Endothelial cell of umbilical vein (primary cell): ENCODE measurements around the gene SDC3. TPM values are rescaled to one million over a fixed set of nuclear protein-coding genes. Genes with fewer than 3 reads are reported as not detected.

Experiments used
- BruUV-seq: library from RNA; stranded (reverse); fragments of 400-500 nt; replicated peaks from 2 replicates; lab custom pipeline; 2021; lab: Mats Ljungman, UMichigan
- CTCF ChIA-PET: fragments of 300-600, 350-600 bp; sonication (Branson Sonifier 250); formaldehyde crosslinking; loops from one replicate; lab custom pipeline; 2021; ENCODE audit warnings: antibody characterized with exemption, inconsistent platforms; lab: Charles Lee
- POLR2A ChIA-PET: fragments of 300-600, 350-600 bp; sonication (Branson Sonifier 250); formaldehyde crosslinking; loops from one replicate; lab custom pipeline; 2021; ENCODE audit warnings: antibody characterized with exemption, inconsistent platforms; lab: Charles Lee
- DNase-seq: peaks from one replicate; pipeline ENCODE4 v3.0.0-alpha.2; 2011; ENCODE audit warnings: low read depth, low spot score
- FAIRE-seq: peaks from 2 replicates; lab custom pipeline; 2011; peaks lifted over from hg19 to GRCh38; lab: Jason Lieb, UNC
- H2AFZ ChIP-seq: 2 replicates; pipeline ENCODE4 v1.6.0; 2012; ENCODE audit warnings: low read depth, low read length, control low read depth, inconsistent platforms
- H3K27ac ChIP-seq: 2 replicates; pipeline ENCODE4 v1.5.1; 2011; ENCODE audit warnings: low read depth, mild to moderate bottlenecking, control low read depth, low read length, moderate library complexity; ENCODE audit not compliant: insufficient read depth
- H3K27me3 ChIP-seq, 2 experiments: 2 replicates each; pipeline versions ENCODE4 v1.6.0 to v1.6.1; 2011; ENCODE audit warnings: low read length in 2 of 2, mixed read lengths in 1 of 2; ENCODE audit not compliant: control insufficient read depth in 2 of 2, insufficient read depth in 2 of 2
- H3K36me3 ChIP-seq, 2 experiments: 2 replicates in 1 of 2; 3 replicates in 1 of 2; pipeline ENCODE4 v1.5.1; 2011; ENCODE audit warnings: low read length in 2 of 2, mild to moderate bottlenecking in 1 of 2, moderate library complexity in 1 of 2; ENCODE audit not compliant: control insufficient read depth in 2 of 2, insufficient read depth in 2 of 2; ENCODE audit errors: extremely low read depth in 1 of 2
- H3K4me1 ChIP-seq: 3 replicates; pipeline ENCODE4 v1.5.1; 2011; ENCODE audit warnings: mild to moderate bottlenecking, low read length; ENCODE audit not compliant: control insufficient read depth, insufficient read depth; ENCODE audit errors: extremely low read depth
- H3K4me2 ChIP-seq: 2 replicates; pipeline ENCODE4 v1.6.1; 2011; ENCODE audit warnings: low read length, control low read depth, mixed read lengths; ENCODE audit not compliant: insufficient read depth
- H3K4me3 ChIP-seq, 3 experiments: fragments of 200-600 bp in 1 of 3; sonication (generic), shearing (Covaris generic) in 1 of 3; replicated peaks in 1 of 3; 2 replicates each; pipeline ENCODE4 v1.5.1; 2011 to 2016; ENCODE audit warnings: control low read depth in 3 of 3, low read length in 3 of 3, mild to moderate bottlenecking in 2 of 3, inconsistent platforms in 1 of 3, low read depth in 1 of 3, moderate library complexity in 1 of 3; ENCODE audit not compliant: insufficient read depth in 1 of 3
- H3K79me2 ChIP-seq: 2 replicates; pipeline ENCODE4 v1.6.0; 2012; ENCODE audit warnings: low read length, inconsistent platforms; ENCODE audit not compliant: control insufficient read depth, insufficient read depth
- H3K9ac ChIP-seq: replicated peaks from 2 replicates; pipeline ENCODE3; 2011; ENCODE audit warnings: low read length, control low read depth; ENCODE audit not compliant: insufficient read depth; ENCODE audit errors: extremely low read depth
- H3K9me1 ChIP-seq: replicated peaks from 3 replicates; pipeline ENCODE4 v1.6.0; 2011; ENCODE audit warnings: mild to moderate bottlenecking, low read length; ENCODE audit not compliant: control insufficient read depth, insufficient read depth; ENCODE audit errors: extremely low read depth
- H3K9me3 ChIP-seq: replicated peaks from 2 replicates; pipeline ENCODE4 v1.5.1; 2012; ENCODE audit warnings: low read length, inconsistent platforms; ENCODE audit not compliant: control insufficient read depth, insufficient read depth
- H4K20me1 ChIP-seq: replicated peaks from 2 replicates; pipeline ENCODE3; 2011; ENCODE audit warnings: mild to moderate bottlenecking, low read length; ENCODE audit not compliant: control insufficient read depth, insufficient read depth; ENCODE audit errors: extremely low read depth
- FOS ChIP-seq: IDR thresholded peaks from 2 replicates; pipeline ENCODE4 v1.6.1; 2011; ENCODE audit warnings: mild to moderate bottlenecking, low read length, moderate library complexity, borderline replicate concordance; ENCODE audit not compliant: insufficient read depth
- GATA2 ChIP-seq: IDR thresholded peaks from 2 replicates; pipeline ENCODE4 v1.7.0; 2011; ENCODE audit warnings: low read depth, mild to moderate bottlenecking, moderate library complexity, mixed read lengths, low read length; ENCODE audit not compliant: insufficient read length, insufficient read depth
- JUN ChIP-seq: IDR thresholded peaks from 2 replicates; pipeline ENCODE4 v1.6.1; 2011; ENCODE audit warnings: borderline replicate concordance, low read depth; ENCODE audit not compliant: insufficient read length, insufficient read depth
- MAX ChIP-seq: IDR thresholded peaks from 2 replicates; pipeline ENCODE4 v1.6.1; 2011; ENCODE audit not compliant: insufficient read depth, insufficient read length
- MYC ChIP-seq: IDR thresholded peaks from one replicate; pipeline ENCODE4 v1.6.1; 2011; ENCODE audit warnings: mild to moderate bottlenecking, low read depth, low read length
- POLR2A ChIP-seq: IDR thresholded peaks from 2 replicates; pipeline ENCODE4 v1.6.1; 2012; ENCODE audit warnings: low read depth, mild to moderate bottlenecking, control low read depth, low read length
- POLR2AphosphoS5 ChIP-seq: IDR thresholded peaks from 2 replicates; pipeline ENCODE4 v1.6.1; 2012; ENCODE audit warnings: low read depth, mild to moderate bottlenecking, control low read depth, low read length, moderate library complexity; ENCODE audit not compliant: insufficient read depth
- dilution Hi-C: fragments of 300-500 bp; cut with MboI; formaldehyde crosslinking; loops from one replicate; pipeline ENCODE4 v1.15.0; 2019; ENCODE audit warnings: low sequenced_read_pairs; ENCODE audit not compliant: extremely low pct_ligation_motif_present
- intact Hi-C: fragments of 100-400 bp; cut with micrococcal nuclease; formaldehyde crosslinking; loops from one replicate; pipeline ENCODE4 v1.10.0; 2022
- polyA plus RNA-seq, 4 experiments: library from polyadenylated mRNA; depleted of rRNA in 3 of 4; stranded (reverse) in 3 of 4; unstranded in 1 of 4; fragments of >200 nt; gene quantifications; 2 replicates each; pipeline versions ENCODE4 v1.2.1 to v1.2.3, GENCODE V29; 2011 to 2012; ENCODE audit warnings: missing spikeins in 1 of 4
- total RNA-seq: library from RNA; stranded (reverse); gene quantifications from 2 replicates; pipeline ENCODE4 v1.2.3, GENCODE V29; 2021

SDC3 gene
- total and polyA plus RNA-seq, 2 donors (not counting 3 experiments of a cell fraction or from before 2014, with no cell fraction given), result 7.1 to 25.9 TPM

GRCh38 chr1:30839827-30840359 lies 68.7 kb downstream of the SDC3 start:
- intact Hi-C loops, result no loop called here
- TF ChIP-seq POLR2AphosphoS5, result no peak
- Histone ChIP-seq H3K4me3 (no peak overlapping the region), H3K4me1 (peaks cover 12% of the 10 kb centered on the region), H3K36me3 (no peaks in the 10 kb centered on the region), H3K9ac (no peak overlapping the region), H2AFZ (no peak overlapping the region), H3K9me1 (no peaks in the 10 kb centered on the region), H4K20me1 (no peaks in the 10 kb centered on the region), H3K4me2 (no peak overlapping the region), H3K79me2 (no peaks in the 10 kb centered on the region), H3K9me3 (no peaks in the 10 kb centered on the region), H3K27me3 (peaks cover 61 to 66% of the 10 kb centered on the region in 2 experiments), H3K27ac (no peak overlapping the region)
- ChIA-PET POLR2A (interaction anchor here (1.6 kb wide), 1 partner anchor 15 kb away, joined by 15 read pairs; no protein-coding TSS in a partner anchor), CTCF (interaction anchor here (1.5 to 2.4 kb wide), 5 partner anchors 14 to 72 kb away, joined by 6 to 26 read pairs (median 8); no protein-coding TSS in a partner anchor)
- DNase-seq (no peak), FAIRE-seq (no peak)
- dilution Hi-C loops, result no loop called here
- no TSS peak for BruUV-seq

- H3K4me2 ChIP-seq, result no peak overlapping the region
- TF ChIP-seq POLR2A (no peak), POLR2AphosphoS5 (no peak), MYC (no peak), JUN (no peak), GATA2 (no peak), FOS (no peak), MAX (no peak)
- no peak overlapping the region for H3K27ac ChIP-seq
- no peaks in the 10 kb centered on the region for H3K9me1 ChIP-seq
- H3K9ac ChIP-seq, result no peak overlapping the region
- no peaks in the 10 kb centered on the region for H4K20me1 ChIP-seq
- dilution Hi-C loops, result no loop called here
- ChIA-PET CTCF (interaction anchor here (2.2 kb wide), 1 partner anchor 38 kb away, joined by 8 read pairs; no protein-coding TSS in a partner anchor), POLR2A (no interaction called here)
- peaks cover 62 to 64% of the 10 kb centered on the region in 2 experiments for H3K27me3 ChIP-seq
- DNase-seq, result no peak
- FAIRE-seq, result no peak
- H3K4me1 ChIP-seq, result peaks cover 12% of the 10 kb centered on the region
- no TSS peak for BruUV-seq
- no peaks in the 10 kb centered on the region for H3K36me3 ChIP-seq
- no peaks in the 10 kb centered on the region for H3K79me2 ChIP-seq
- H3K9me3 ChIP-seq, result no peaks in the 10 kb centered on the region
- no peak overlapping the region for H3K4me3 ChIP-seq
- H2AFZ ChIP-seq, result no peak overlapping the region
- intact Hi-C loops, result no loop called here
Measured at GRCh38 chr1:30838996-30839395, 69.6 kb downstream of the SDC3 start.
